Measurements from ENCODE around the gene KRT33B.

Gene KRT33B

GRCh38 chr17:41331606-41332005 is 38.0 kb downstream of the KRT33B start:
- H3K4me3 ChIP-seq (replicated peaks; ENCODE audit: low read depth, low read length), result no peak overlapping the region
- DNase-seq (ENCODE audit: low read depth), result no peak
- no peak for TF ChIP-seq CTCF (IDR thresholded peaks at IDR 0.05; ENCODE audit: low read length, missing control alignments)

GRCh38 chr17:41329279-41329948 is 40.2 kb downstream of the KRT33B start:
- DNase-seq (ENCODE audit: low read depth), result peak; percentile 47
- peak; percentile 76 for TF ChIP-seq CTCF (IDR thresholded peaks at IDR 0.05; ENCODE audit: low read length, missing control alignments)
- no peak overlapping the region for H3K4me3 ChIP-seq (replicated peaks; ENCODE audit: low read depth, low read length)

GRCh38 chr17:41328207-41328606 is 41.4 kb downstream of the KRT33B start:
- no peak overlapping the region for H3K4me3 ChIP-seq (replicated peaks; ENCODE audit: low read depth, low read length)
- DNase-seq (ENCODE audit: low read depth), result no peak
- no peak for TF ChIP-seq CTCF (IDR thresholded peaks at IDR 0.05; ENCODE audit: low read length, missing control alignments)

GRCh38 chr17:41327411-41328120 is 42.0 kb downstream of the KRT33B start:
- H3K4me3 ChIP-seq (replicated peaks; ENCODE audit: low read depth, low read length), result no peak overlapping the region
- no peak for TF ChIP-seq CTCF (IDR thresholded peaks at IDR 0.05; ENCODE audit: low read length, missing control alignments)
- no peak for DNase-seq (ENCODE audit: low read depth)

GRCh38 chr17:41326173-41327145 is 43.2 kb downstream of the KRT33B start:
- no peak overlapping the region for H3K4me3 ChIP-seq (replicated peaks; ENCODE audit: low read depth, low read length)
- DNase-seq (ENCODE audit: low read depth), result no peak
- no peak for TF ChIP-seq CTCF (IDR thresholded peaks at IDR 0.05; ENCODE audit: low read length, missing control alignments)

- TF ChIP-seq CTCF (IDR thresholded peaks at IDR 0.05; ENCODE audit: low read length, missing control alignments), result no peak
- DNase-seq (ENCODE audit: low read depth), result no peak
Observed at GRCh38 chr17:41325611-41326010, 44.0 kb downstream of the KRT33B start.

More at GRCh38 chr17:41325611-41326010, 44.0 kb downstream of the KRT33B start:
- H3K4me3 ChIP-seq (replicated peaks; ENCODE audit: low read depth, low read length), result no peak overlapping the region

Measured in fibroblast of pulmonary artery (primary cell).